Measurements from ENCODE around the gene SLBP.

Gene SLBP

GRCh38 chr4:1712216-1713002 is at the start of gene SLBP:
TSS of gene SLBP (minus strand) at chr4:1712319. CDS start at chr4:1712188, 131 bp downstream.
- DNase-seq (ENCODE audit: low spot score): peak; percentile 98

DNA sequence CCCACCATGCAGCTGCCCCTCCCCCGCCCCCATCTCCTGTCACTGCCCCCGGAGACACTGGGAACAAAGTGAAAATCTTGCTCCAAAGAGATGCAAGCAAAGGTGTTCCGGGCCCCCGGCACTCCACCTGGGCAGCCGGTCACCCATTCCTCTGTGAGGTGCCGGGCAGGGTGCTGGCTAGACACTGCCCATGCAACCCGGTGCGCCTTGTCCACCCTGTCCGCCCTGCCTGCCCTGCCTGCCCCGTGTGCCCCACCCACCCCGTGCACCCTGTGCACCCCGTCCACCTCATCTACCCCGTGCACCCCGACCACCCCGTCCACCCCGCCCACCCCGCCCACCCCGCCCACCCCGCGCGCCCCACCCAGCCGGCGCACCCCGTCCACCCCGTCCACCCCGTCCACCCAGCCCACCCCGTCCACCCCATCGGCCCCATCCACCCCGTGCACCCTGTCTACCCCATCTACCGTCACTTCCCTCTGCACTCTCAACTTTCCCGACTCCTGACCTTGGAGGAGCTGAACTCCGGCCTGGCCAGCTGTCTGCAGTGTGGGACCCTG is 49.1 kb upstream of the SLBP start:
- no peak for DNase-seq (ENCODE audit: low spot score)

DNA sequence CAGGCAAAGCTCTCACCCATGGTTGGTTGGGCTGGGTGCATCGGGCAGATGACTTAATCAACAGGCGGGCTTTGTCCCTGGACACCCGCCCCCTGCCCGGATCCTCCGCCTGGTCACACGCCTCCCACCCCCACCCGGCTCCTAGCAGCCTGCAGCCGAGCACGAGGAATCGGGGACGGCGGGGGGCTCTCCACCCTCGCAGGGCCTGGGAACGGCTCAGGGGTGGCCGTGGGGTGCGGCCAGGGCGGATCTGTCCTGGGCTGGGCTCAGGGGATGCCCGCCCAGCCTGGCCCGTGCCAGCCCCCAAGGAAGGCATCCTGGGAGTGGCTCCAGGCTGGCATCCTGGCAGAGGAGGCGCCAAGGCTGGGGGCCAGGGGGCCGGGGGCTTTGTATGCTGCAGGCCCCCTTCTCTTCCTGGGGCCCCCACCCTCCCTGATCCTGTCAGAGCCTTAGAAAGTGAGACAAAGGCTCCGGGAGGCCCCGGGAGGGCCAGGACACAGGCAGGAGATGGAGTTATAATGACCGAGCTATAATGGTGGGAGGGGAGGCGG is 48.5 kb upstream of the SLBP start:
- no peak for DNase-seq (ENCODE audit: low spot score)

GRCh38 chr4:1759818-1760223 is 47.7 kb upstream of the SLBP start:
- DNase-seq (ENCODE audit: low spot score): no peak

DNA sequence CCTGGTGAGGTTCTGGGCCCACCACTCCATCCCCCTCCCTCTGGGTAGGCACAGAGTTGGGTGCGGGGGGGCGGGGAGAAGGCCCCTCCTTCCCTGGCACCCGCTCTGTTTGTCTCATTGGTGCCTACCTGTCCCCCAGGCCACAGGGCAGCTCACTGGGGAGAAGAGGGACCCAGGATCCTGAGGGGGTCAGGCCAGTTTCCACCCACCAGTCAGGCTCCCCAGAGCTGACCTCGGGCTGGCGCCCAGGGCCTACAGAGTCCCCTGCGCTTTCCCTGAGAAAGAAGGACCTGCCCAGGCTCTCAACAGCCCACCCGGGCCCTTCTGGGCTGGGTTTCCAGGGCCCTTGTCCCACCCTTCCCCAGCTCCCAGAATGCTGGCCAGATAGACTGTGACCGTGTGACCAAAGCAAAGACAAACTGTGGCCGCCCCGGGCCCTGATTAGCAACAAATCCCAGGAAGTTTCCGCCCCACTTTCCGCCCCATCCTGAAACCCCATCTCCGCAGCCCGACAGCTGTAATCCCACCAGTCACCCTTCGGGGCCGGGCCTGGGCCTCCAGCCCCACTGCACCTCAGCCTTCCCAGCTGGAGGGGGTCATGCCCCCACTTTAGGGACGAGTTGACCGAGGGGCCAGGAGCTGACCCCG is 47.2 kb upstream of the SLBP start:
- no peak for DNase-seq (ENCODE audit: low spot score)

DNA sequence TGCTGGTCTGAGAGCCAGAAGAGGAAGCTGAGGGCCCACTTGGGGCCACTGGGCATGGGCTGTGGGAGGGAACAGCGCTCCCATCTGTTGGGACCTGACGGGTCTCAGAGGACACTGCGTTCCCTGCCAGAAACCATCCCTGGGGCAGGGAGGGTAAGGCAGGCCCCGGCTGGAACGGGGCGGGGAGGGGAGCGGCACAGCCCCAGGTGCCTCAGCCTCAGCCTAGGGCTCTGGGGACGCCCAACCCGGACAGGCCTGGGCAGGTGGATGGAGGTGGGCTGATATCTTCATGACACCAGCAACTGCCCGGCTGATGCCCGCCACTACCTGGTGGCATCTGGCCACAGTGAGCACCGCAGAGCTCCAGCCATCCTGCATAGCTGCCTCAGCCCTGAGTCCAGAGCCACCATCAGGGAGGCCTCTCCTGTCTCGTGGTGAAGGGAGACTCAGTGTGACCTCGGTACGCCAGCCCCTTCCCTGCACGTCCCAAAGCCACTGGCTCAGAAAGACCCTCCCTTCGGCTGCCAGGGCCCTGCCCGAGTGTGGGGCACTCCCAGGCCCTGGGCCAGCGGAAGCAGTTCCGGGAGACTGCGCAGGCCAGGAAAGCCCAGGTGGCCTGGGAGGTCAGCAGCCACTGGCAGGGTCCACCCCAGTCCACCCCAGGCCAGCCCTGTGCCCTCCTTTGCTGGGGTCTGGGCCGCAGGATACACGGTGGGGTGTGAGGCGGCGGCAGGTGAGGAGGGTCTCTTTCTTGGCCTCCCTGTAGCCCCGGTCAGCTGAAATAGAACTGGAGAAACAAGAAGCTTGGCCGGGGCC is 46.4 kb upstream of the SLBP start:
- no peak for DNase-seq (ENCODE audit: low spot score)

DNA sequence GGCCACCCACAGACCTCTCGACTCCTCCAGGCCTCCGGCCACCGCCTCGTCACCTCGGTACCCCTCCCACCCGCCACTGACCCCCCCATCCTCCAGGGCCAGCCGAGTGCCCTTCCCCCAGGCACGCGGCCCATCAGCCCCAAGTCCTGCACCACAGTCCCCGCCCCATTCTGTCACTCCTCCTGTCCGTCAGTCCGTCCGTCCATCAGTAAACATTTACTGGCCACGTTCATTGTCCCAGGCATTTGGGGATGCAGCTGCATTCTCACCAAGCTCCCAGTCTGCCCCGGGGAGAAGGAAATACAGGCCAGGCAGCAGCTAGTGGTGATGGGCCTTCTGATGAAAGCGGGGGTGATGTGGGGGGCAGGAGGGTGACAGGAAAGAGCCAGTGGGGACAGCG is 45.7 kb upstream of the SLBP start:
- no peak for DNase-seq (ENCODE audit: low spot score)

DNA sequence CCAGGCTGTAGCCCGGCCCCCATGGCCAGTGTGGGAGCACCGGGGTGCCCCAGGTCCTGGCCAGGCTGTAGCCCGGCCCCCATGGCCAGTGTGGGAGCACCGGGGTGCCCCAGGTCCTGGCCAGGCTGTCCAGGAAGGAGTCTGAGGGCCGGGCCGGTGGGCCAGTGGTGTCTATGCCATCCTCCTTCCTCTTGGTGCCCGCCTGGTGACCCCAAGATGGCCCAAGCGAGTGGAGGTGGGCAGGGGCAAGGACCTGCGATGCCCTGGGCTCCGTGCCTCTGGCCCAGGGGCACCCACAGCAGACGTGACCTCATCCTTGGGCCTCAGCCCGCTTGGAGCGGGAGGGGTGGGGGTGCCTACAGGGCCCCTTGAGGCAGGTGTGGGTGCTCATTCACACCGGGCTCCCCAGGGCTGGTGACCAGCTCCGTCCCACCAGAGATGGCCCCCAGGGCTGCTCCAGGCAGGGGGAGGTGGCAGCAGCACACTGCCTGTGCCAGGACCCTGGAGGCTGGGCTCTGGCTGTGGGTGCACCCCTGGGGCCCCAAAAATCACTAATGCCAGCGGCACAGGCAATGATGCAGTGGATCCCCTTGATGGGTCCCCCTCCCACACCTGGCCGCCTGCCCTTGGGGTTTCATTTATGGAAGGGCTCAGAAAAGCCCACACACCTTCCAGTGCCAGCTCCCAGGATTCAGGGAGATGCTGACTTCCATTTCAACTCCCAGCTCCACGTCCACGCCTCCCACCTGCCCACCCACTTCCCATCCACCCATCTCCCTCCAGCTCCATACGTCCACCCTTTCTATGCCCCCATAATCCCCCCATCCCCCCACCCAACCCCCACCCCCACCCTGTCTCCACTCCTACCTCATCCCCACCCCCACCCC is 45.0 kb upstream of the SLBP start:
- DNase-seq (ENCODE audit: low spot score): no peak

GRCh38 chr4:1756079-1756478 is 44.0 kb upstream of the SLBP start:
- DNase-seq (ENCODE audit: low spot score): no peak

GRCh38 chr4:1755297-1755696 is 43.2 kb upstream of the SLBP start:
- no peak for DNase-seq (ENCODE audit: low spot score)

GRCh38 chr4:1754336-1754735 is 42.2 kb upstream of the SLBP start:
- no peak for DNase-seq (ENCODE audit: low spot score)

DNA sequence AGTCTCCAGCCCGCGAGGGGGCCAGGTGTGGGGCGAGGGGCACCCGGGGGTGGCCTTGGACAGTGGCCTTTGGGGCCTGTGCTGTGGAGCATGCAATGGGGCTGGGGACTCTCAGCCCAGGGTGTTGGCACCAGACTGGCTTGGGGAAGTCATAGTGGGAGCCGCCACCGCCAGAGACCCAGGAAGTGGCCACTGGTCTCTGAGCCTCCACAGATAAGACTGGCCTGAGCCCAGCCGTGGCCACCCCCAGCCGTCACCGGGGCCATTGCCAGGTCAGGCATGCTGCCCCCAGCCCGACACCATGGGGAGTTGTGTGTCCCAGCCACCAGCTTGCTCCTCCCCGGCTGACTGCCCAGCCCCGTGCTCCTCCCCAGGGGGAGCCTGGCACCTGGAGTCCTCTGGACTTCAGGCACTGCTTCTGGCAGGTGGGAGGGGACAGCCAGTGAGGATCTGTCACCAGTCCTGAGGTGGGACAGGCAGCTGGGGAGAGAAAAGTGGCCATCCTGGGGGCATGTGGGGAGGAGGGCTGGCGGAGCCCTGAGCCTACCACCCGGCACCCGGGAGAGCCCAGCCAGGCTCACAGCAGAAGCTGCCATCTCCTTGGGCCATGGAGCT is 41.7 kb upstream of the SLBP start:
- DNase-seq (ENCODE audit: low spot score): no peak

DNA sequence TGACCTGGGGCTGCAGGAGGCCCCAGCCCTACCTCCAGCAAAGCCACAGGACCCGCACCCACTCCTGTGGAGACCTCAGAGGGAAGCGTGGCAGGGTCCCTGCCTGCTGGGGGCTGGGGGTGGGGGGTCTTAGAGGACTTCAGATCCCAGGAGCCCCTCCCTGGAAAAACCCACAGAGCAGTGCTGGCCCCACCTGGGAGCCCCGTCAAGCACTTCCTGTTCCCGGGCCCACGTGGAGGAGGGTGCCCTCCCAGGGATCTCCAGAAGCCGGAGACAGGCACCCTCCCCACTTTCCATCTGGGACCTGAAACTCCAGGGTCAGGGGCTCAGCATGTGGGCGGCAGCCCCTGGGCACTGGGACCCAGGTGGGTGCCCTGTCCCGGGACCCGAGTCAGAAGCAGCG is 41.2 kb upstream of the SLBP start:
- DNase-seq (ENCODE audit: low spot score): no peak

GRCh38 chr4:1752284-1753041 is 40.3 kb upstream of the SLBP start:
- DNase-seq (ENCODE audit: low spot score): no peak

DNA sequence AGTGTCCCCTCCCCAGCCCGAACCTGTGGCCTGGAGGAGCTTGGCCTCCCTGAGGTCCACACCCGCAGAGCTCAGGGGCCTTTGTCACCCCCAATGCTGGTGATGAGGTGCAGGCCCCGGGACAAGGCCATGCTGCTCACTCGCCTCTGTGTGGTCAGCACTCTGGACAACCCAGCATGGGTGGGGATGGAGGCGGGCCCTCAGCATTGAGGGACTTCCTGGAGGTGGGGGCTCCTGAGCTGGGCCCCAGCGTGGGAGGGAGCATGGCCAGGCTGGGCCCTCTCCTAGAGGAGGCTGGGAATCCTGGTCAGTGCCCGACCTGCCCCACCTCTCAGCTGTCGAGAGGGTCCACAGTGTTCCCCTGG is 39.8 kb upstream of the SLBP start:
- DNase-seq (ENCODE audit: low spot score): no peak

- DNase-seq (ENCODE audit: low spot score): no peak
These were observed 39.2 kb upstream of the SLBP start for GRCh38 chr4:1751155-1751918.

DNA sequence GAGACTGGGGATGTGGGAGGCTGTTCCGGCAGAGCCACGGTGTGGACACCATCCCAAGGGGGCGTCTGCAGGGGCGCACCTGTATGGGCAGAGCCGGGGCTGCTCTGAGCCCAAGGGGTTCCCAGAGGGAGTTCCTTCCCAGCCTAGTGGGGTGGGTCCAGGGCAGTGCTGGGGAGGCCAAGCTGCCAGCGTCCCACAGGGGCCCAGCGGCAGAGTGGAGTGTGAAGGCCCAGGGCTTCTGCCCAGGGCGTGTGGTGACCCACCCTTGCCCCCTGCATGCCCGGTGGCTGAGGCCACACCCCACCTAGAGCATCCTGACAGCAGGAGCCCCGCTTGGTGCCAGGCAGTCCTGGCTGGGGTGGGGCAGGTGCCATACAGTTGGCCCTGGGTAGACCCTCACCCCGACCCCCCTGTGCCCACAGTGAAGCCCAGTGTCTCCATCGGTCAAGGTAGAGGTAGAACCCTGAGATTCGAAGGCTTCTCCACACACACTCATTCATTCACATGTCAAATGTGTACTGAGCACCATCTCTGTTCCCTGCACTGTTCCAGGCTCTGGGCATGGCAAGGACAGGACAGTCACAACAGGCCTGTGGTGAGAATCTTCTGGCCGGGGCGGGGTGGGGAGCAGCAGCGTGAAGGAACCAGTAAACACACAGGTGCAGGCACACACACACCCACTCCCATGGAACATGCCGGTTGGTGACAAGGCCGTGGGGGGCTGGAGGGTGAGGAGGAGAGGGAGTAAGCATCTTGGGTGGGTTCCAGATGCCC is 38.4 kb upstream of the SLBP start:
- no peak for DNase-seq (ENCODE audit: low spot score)

DNA sequence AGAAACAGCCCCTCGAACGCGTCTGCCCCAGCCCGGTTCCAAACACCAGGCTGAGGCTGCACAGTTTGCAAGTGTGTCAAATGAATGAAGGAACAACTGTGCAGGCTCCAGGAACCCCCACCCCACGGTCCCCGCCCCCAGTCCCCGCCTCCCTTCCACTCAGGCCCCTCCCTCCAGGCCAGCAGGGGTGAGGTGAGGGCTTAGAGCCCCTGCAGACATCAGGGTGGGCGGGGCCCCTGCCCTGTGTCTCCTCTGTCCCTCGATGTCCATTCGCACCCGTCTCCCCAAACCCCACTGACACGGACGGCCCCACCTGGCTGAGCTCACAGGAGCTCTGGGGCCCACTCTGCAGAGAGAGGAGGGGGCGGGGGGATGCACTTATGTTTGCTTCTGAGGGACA is 37.7 kb upstream of the SLBP start:
- no peak for DNase-seq (ENCODE audit: low spot score)

DNA sequence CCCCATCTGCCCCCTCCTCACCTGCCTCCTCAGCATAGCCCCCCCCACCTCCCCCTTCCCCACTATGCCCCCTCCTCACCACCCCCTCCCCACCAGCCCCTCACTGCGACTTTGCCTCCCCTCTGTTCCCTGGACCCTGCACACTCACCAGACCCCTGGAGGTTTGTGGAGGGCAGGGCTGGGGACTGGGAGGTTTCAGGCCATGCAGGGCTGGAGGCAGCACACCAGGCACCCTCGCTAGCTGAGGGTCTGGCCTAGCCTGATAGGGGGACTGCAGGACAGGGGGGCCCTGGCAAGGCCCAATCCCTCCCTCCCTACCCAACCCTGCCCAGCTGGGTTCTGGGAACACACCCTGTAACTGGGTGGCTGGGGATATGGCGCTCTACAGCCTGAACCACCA is 37.3 kb upstream of the SLBP start:
- no peak for DNase-seq (ENCODE audit: low spot score)

All from HuH-7 (cell line).